Renal cortical epithelial cell (primary cell): Measurements from ENCODE around the gene RNF208. TPM values are rescaled to one million over a fixed set of nuclear protein-coding genes. Genes with fewer than 3 reads are reported as not detected.

Experiments
- DNase-seq: peaks from one replicate; pipeline ENCODE4 v3.0.0-alpha.2; 2011; ENCODE audit warnings: low read depth
- total RNA-seq: library from RNA; depleted of rRNA; stranded (reverse); fragments of >200 nt; gene quantifications from 2 replicates; pipeline ENCODE4 v1.2.3, GENCODE V29; 2014

Gene RNF208
- total RNA-seq, 1 donor from 2014 or later, result 1.2 TPM

DNA sequence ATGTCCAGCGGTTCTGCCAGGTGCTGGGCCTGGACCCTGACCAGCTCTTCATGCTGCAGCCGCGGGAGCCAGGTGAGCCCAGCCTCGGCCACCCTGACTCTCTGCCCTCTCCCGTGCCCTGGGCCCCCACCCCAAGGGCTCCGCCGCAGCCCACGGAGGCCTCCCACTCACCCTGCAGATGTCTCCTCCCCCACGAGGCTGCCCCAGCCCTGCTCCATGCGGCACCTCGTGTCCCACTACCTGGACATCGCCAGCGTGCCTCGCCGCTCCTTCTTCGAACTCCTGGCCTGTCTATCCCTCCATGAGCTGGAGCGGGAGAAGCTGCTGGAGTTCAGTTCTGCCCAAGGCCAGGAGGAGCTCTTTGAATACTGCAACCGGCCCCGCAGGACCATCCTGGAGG lies 7.4 kb downstream of the RNF208 start:
- no peak for DNase-seq

- DNase-seq, result no peak
Observed at GRCh38 chr9:137213160-137214060, 8.6 kb downstream of the RNF208 start.

GRCh38 chr9:137212520-137212919 lies 9.5 kb downstream of the RNF208 start:
- DNase-seq, result no peak

DNA sequence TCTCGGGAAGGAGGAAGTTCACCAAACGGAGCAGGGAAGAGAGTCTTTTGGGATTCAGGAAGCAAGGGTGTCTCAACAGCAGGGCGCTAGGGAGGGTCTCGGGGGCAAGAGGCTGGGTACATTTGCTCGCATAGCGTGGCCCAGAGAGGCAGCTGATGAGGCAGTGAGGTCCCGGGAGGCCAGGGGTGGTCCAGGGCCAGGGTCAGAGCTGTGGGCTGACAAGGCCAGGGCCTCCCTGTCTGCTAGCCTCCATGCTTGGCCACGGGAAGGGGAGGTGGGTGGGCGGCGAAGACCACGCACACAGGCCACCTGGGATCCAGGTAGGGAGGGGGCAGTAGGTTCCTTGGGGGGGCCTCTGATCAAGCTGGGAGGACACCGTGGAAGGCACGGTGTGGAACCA lies 10.5 kb downstream of the RNF208 start:
- DNase-seq, result no peak

- no peak for DNase-seq
Observed at GRCh38 chr9:137206602-137207001, 15.4 kb downstream of the RNF208 start.

DNA sequence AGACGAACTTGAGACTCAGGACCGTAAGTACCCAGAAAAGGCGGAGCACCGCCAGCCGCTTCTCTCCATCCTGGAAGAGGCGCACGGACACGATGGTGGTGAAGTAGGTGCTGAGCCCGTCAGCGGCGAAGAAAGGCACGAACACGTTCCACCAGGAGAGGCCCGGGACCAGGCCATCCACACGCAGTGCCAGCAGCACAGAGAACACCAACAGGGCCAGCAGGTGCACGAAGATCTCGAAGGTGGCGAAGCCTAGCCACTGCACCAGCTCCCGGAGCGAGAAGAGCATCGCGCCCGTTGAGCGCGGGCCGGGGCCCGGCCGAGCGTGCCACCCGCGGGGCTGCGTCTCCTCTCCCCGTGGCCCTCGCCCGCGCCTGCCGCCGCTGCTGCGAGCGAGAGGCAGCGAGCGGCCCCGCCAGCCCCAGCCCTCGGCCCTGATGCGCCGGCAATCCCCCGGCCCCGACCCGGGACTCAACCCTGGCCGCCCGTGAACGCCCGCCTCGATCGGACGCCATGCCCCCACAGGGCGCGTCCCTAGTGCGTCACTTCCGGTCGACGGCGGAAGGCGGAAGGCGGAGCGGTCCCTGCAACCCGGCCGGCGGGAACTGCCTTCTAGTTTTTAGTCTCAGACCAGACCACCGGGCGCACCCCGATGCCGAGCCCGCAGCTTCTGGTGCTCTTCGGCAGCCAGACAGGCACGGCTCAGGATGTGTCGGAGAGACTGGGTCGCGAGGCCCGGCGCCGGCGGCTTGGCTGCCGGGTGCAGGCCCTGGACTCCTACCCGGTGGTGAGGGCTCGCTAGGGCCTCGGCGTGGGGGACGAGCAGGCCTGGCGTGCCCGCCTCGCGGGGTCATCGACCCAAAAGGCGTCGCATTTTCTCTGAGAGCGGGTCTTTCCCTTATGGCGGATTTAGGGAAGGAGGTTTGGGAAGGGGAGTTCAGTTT lies 16.6 kb downstream of the RNF208 start, which contains the start of the genes NDOR1 and TMEM203:
Gene NDOR1 (plus strand): TSS at position 575 of the 944 bp plus-strand sequence. CDS start 78 bp downstream, at position 653.
Gene TMEM203 (minus strand): TSS at position 523 of the 944 bp plus-strand sequence. CDS start 234 bp downstream, at position 289.
- peak; percentile 37 for DNase-seq

DNA sequence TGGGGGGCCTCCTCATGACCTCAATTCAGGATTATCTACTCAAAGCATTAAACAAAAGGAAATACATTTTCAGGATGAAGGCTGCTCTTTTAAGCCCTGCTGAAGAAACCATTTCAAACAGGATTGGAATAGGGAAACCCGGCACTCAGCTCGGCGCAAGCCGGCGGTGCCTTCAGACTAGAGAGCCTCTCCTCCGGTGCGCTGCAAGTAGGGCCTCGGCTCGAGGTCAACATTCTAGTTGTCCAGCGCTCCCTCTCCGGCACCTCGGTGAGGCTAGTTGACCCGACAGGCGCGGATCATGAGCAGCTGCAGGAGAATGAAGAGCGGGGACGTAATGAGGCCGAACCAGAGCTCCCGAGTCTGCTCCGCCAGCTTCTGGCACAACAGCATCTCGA lies 17.3 kb downstream of the RNF208 start:
- no peak for DNase-seq

DNA sequence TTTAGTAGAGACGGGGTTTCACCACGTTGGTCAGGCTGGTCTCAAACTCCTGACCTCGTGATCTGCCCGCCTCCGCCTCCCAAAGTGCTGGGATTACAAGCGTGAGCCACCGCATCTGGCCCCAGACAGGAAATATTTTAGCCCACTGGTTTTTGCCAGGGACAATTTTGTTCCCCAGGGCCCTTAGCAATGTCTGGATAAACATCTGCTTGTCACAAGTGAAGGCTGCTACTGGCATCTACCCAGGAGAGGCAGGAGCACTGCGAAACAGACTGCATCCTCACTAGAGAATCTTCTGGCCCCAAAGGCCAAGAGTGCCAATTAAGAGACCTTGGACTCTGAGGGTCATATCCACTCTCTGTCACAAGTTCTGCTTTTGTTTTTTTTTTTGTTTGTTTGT lies 19.1 kb downstream of the RNF208 start:
- no peak for DNase-seq

- no peak for DNase-seq
Observed at GRCh38 chr9:137201205-137201868, 20.7 kb downstream of the RNF208 start.

DNA sequence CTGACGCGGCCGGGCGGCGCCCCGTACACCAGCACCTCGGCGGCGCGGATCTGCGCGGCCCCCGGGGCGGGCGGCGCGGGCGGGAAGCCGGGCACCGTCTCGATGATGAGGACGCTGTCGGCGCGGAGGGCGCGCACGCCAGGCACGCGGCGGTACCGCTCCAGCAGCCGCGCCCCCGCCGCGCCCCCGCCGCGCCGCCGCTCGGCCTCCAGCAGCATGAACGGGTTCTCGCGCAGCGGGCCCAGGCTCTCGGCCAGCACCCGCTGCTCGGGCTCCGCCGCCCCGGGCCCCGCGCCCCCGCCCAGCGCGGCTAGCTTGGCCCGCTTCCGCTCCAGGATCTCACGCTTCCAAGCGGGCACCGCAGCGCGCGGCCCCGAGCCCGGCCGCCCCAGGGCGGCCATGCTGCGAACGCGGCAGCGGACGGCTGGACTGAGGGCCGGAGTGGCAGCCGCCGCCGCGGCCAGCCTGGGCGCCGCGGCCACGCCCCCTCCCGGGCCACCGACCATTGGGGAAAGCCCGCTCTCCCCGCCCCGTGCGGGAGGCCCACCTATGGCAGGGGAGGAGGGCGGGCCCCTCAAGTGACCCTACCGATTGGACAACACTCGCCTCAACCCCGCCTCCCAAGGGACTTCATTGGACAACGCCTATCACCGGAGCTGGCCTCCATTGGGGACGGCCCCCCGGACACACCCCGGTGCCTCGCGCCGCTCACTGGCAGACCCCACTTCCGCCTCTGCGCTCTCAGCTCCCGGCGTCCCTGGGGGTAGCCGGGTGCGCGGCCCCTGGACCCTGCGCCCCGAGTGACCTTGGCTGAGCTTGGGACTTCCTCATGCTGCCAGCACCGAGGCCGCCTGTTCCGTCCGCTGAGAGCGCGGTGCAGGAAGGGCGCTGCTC lies 21.5 kb downstream of the RNF208 start, which contains the start of gene TPRN:
Gene TPRN (minus strand): TSS at position 431 of the 894 bp plus-strand sequence. CDS start 30 bp downstream, at position 401.
- DNase-seq, result peak; percentile 95

DNA sequence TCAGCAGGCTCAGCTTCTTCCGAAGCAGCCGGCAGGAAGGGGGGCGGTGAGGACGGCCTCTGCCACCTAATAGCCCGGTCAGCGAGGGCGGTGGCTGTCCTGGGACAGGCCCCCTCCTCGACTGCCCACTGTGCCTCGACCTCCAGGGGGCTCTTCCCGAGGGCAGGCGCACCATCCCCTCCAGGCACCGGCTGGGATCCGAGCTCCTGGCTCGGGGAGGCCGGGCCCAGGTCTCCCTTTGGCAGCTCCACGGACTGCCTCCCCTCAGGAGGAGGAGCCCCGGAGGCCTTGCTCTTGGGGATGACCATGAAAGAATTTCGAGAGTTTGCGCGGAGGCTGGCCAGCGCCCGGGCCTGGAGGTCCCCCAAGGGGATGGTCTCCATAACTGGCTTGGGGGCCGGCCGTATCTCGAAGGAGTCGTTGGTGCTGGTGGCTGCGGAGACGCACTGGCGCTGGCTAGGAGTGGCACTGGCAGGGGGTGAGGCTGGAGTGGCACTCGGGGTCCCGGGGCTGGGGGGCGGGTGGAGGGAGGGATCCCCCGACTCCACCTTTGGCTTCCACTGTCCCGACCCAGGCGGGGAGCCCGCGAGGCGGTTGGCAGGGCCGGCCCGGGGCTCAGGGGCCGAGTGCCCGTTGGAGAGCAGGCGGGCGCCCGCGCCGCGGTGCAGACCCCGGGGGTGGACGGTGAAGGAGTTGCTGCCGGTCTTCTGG lies 22.5 kb downstream of the RNF208 start:
- no peak for DNase-seq

DNA sequence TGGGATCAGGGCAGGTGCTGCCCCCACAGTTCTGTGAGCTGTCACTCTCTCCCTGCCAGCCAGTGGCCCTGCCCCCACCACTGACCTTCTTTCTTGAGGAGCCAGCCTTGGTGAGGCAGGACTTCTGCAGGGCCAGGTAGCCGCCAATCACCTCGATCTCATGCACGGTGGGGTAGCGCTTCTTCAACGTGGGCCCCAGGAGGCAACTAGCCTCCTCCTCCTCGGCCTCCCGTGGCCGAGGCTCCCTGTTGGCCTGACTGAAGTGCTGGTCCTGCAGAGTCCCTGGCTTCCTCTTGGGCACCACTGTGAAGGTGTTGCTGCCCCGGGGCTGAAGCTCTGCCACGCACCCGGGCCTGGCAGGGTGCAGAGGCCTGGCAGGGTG lies 23.1 kb downstream of the RNF208 start:
- DNase-seq, result no peak

DNA sequence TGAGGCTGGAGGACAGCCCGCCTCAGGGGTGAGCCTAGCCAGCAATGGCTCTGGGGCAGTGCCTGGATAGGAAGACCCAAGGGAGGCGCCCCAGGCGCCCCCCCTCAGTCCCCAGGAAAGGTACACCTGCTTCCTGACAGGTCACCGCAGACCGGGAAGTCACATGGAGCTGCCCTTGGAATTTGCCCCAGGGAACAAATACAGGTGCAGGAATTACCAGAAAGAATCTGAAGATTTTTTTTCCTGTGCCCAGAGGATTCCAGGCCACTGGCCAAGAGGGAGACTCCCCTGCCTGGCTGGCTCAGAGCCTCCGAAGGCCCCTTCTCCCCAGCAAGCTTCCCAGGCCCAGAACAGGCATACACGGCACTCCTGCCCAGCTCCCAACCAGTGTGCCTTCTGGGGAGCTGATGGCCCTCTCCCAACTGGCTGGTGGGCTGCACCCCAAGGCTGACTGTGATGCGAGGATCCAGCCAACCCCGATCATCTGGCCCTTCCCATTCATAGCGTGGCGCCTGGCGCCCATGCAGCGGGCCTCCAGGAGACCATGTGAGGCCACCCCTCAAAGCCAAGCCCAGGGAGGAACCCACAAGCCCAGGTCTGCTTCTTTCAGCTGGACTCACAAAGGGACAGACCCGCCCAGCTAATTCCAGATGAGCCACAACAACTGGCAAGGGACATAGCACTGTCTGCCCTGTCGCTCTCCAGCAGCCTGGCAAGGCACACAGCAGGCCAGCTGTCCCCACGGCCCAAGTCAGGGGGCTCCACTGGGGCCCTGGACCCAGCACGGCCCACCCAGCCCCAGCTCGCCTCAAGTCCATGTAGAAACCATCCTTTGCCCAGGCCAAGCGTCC lies 23.8 kb downstream of the RNF208 start:
- DNase-seq, result peak; percentile 68

GRCh38 chr9:137195525-137196220 lies 26.4 kb downstream of the RNF208 start:
- DNase-seq, result no peak

DNA sequence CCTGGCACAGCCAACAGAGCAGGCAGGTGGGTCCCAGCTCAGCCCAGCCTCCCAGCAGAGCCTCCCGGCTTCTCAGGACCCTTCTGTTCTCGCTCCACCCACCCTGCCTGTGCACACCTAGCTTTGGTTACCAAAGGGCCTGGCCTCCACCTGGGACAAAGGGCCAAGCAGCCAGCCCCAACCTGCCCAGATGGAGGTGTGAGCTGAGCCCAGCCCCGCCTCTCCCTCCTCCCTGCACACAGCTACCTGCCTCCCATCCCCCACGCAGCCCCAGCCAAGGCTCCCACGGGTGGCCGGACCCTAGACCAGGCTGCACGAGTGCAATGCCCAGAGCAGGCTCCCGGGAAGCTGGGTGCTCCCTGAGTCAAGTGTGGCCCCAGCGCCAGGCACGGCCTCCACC lies 27.1 kb downstream of the RNF208 start:
- DNase-seq, result no peak

GRCh38 chr9:137194388-137194787 lies 27.7 kb downstream of the RNF208 start:
- DNase-seq, result no peak

- DNase-seq, result no peak
Observed at GRCh38 chr9:137193771-137194170, 28.3 kb downstream of the RNF208 start.

- no peak for DNase-seq
Observed at GRCh38 chr9:137192859-137193258, 29.2 kb downstream of the RNF208 start.

GRCh38 chr9:137192448-137192780 lies 29.6 kb downstream of the RNF208 start:
- DNase-seq, result no peak
